ENCODE measurements around the gene UVSSA. TPM values are rescaled to one million over a fixed set of nuclear protein-coding genes. Genes with fewer than 3 reads are reported as not detected.
"Not testable (repeated sequence)": the region's sequence is repeated elsewhere in the genome, so short reads cannot be mapped to it uniquely, and the experiment has no call there.

The UVSSA gene
- total RNA-seq, 2 donors from 2014 or later = 23.0 to 25.8 TPM

DNA sequence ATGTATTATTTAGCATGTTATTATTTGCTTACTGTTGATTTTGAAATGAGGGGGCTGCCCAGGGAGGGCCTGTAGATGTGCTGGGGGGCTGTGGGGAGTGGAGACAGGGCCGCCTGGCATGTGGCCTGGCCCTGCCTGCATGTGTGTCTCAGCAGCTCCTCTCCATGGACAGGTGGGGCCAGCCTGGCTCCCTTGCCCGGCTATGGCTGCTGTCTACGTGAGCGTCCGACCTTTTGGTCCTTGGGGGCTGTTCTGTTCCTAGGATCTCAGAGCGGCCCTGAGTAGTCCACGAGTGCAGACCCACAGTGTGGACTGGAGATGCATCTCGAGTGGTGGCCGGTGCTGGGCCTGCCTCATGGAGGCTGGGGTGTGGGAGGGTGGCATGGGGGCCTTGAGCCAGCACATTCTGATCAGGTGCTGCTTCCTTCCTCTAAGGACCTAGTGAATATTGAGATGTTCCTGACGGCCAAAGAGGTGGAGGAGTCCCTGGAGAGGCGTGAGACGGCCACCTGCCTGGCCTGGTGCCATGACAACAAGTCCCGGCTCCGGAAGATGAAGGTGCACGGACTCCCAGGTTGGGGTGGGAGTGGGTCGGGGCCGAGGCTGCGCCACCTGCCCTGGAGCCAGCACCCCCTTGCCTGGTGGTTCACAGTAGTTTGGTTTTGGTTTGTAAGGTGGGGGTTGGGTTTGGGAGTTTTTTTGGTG, 24.9 kb upstream of the UVSSA start:
- H3K27me3 Mint-ChIP-seq (ENCODE audit: low read depth) = no peaks in the 10 kb centered on the region
- ATAC-seq (replicated peaks in 1 of 2) (no peak), DNase-seq (no peak)
- no peak overlapping the region for H3K27ac Mint-ChIP-seq
- peaks cover 5% of the 10 kb centered on the region for H3K4me1 Mint-ChIP-seq (ENCODE audit: low read depth)
- no peaks in the 10 kb centered on the region for H3K9me3 Mint-ChIP-seq
- peaks cover 0 to 7% of the 10 kb centered on the region in 2 donors for H3K36me3 Mint-ChIP-seq (ENCODE audit: insufficient read depth in 2 of 2)
- H3K4me3 Mint-ChIP-seq = no peak overlapping the region

DNA sequence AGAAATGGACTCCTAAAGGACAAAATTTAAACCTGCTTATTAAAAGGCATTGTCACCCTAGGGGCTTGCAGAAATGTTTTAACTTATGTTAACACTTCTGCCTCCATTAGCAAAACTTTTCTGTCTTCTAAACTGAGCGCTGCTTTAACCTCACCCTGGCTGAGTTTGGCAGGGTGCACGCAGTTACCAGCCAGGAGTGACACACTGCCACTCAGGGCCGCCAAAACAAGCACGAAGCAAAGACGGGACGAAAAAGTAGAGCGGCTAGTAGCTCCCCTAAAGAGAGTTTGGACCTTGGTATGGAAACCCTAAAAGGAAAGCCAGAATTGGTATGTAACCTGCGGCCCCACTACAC, 23.8 kb upstream of the UVSSA start:
- H3K4me1 Mint-ChIP-seq (ENCODE audit: low read depth) = peaks cover 2% of the 10 kb centered on the region
- no peak for ATAC-seq (replicated peaks in 1 of 2)
- no peak overlapping the region for H3K4me3 Mint-ChIP-seq
- H3K9me3 Mint-ChIP-seq = no peaks in the 10 kb centered on the region
- no peaks in the 10 kb centered on the region for H3K27me3 Mint-ChIP-seq (ENCODE audit: low read depth)
- no peak for DNase-seq
- peaks cover 0 to 2% of the 10 kb centered on the region in 2 donors for H3K36me3 Mint-ChIP-seq (ENCODE audit: insufficient read depth in 2 of 2)
- no peak overlapping the region for H3K27ac Mint-ChIP-seq

DNA sequence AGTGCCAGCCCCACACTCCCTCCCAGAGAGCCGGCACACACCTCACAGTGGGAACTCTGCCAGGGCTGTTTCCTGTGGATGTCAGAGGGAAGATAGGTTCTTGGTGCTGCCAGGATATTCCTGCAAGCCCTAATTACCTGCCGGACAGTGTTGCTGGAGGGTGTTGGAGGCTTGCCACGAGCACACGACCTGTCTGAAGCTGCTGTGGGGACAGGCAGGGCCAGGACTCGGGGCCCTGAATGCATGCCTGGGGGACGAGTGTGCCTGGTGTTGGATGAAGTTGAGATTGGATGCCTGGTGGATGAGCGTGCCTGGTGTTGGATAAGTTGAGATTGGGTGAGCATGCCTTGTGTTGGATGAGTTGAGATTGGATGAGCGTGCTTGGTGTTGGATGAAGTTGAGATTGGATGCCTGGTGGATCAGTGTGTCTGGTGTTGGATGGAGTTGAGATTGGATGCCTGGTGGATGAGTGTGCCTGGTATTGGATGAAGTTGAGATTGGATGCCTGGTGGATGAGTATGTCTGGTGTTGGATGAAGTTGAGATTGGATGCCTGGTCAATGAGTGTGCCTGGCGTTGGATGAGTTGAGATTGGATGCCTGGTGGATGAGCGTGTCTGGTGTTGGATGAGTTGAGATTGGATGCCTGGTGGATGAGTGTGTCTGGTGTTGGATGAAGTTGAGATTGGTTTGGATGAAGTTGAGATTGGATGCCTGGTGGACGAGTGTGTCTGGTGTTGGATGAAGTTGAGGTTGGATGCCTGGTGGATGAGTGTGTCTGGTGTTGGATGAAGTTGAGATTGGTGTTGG, 23.2 kb upstream of the UVSSA start:
- no peaks in the 10 kb centered on the region for H3K9me3 Mint-ChIP-seq
- H3K27ac Mint-ChIP-seq = no peak overlapping the region
- H3K36me3 Mint-ChIP-seq (ENCODE audit: insufficient read depth in 2 of 2) = peaks cover 0 to 2% of the 10 kb centered on the region in 2 donors
- ATAC-seq (replicated peaks in 1 of 2) (no peak), DNase-seq (no peak)
- no peaks in the 10 kb centered on the region for H3K27me3 Mint-ChIP-seq (ENCODE audit: low read depth)
- H3K4me3 Mint-ChIP-seq = no peak overlapping the region
- H3K4me1 Mint-ChIP-seq (ENCODE audit: low read depth) = peaks cover under 1% of the 10 kb centered on the region

DNA sequence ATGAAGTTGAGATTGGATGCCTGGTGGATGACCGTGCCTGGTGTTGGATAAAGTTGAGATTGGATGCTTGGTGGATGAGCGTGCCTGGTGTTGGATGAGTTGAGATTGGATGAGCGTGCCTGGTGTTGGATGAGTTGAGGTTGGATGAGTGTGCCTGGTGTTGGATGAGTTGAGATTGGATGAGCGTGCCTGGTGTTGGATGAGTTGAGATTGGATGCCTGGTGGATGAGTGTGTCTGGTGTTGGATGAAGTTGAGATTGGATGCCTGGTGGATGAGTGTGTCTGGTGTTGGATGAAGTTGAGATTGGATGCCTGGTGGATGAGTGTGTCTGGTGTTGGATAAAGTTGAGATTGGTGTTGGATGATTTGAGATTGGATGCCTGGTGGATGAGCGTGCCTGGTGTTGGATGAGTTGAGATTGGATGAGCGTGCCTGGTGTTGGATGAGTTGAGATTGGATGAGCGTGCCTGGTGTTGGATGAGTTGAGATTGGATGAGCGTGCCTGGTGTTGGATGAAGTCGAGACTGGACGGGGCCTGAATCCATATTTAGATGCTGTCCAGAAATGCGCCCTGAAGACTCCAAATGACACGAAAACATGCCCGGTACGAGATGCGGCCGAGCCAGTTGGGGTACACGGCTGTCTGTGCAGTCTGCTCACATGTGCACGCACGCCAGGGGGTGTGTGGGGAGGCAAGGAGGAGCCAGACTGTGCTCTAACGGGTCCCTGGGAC, 22.4 kb upstream of the UVSSA start:
- DNase-seq; H3K27me3 Mint-ChIP-seq (ENCODE audit: low read depth); H3K4me3 Mint-ChIP-seq: not testable (repeated sequence)

DNA sequence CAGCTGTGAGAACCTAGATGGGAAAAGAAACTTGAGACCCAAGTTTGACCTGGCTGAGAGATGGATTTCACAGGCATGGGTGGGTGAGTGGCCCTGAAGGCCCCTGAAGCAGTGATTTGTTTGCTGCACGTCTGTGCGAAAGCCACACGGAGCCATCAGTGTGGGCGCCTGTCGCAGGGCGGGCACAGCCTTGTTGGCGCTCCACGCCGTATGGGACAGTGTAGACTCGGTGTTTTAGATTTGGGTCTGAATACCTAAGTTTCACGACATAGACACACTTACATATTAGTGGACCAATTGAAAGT, 21.9 kb upstream of the UVSSA start:
- H3K27me3 Mint-ChIP-seq (ENCODE audit: low read depth) = no peaks in the 10 kb centered on the region
- H3K4me1 Mint-ChIP-seq (ENCODE audit: low read depth) = peaks cover 12% of the 10 kb centered on the region
- no peak overlapping the region for H3K27ac Mint-ChIP-seq
- H3K36me3 Mint-ChIP-seq (ENCODE audit: insufficient read depth in 2 of 2) = peaks cover under 1 to 3% of the 10 kb centered on the region in 2 donors
- DNase-seq = no peak
- no peak for ATAC-seq (replicated peaks in 1 of 2)
- H3K9me3 Mint-ChIP-seq = no peaks in the 10 kb centered on the region
- no peak overlapping the region for H3K4me3 Mint-ChIP-seq

More for the DNA sequence above, 22.4 kb upstream of the UVSSA start:
- H3K36me3 Mint-ChIP-seq (ENCODE audit: insufficient read depth in 2 of 2); ATAC-seq (replicated peaks in 1 of 2); H3K27ac Mint-ChIP-seq; H3K9me3 Mint-ChIP-seq; H3K4me1 Mint-ChIP-seq (ENCODE audit: low read depth): not testable (repeated sequence)

DNA sequence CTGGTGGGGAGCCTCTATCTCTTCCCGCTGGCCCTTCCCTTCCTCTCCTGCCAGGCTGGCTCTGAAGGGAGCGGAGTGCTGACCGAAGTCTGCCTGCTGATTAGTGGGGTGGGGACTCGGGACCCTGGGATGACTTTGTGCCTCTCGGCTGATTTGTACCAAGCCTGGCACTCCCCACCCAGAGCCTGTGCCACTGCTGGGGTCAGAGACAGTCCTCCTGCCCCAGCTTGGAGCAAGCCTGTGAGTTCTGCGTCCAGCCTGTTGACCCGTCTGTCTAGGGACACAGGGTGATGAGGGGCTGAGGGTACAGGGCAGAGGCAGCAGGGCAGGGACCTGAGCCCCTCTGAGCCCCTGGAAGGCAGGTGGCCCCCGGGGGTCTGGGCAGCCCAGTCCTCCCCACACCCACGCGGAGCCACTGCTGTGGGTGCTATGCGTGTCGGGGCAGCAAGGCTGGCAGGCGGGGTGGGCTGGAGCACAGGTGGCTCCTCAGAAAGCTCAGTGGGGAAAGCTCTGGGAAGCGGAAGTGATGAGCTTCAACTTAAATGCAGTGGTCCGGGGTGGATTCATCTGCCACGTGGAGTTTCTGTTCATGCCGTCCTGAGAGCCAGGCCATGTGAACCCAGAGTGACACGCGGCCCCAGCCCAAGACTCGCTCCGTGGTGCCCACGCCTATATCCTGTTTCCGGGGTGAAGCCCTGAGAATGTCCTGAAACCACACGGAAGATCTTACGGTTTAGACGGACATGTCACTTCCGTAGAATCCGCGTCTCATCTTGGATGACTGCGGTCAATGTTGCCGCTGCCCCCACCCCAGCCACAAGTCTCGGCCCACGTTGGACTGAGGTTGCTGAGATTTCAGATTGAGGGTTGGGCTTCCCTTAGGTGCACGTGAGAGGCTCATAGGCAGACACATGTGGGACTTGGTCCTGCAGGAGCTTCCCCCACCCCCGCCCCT, 21.1 kb upstream of the UVSSA start:
- Mint-ChIP-seq H3K4me1 (ENCODE audit: low read depth) (peaks cover 21% of the 10 kb centered on the region), H3K27me3 (ENCODE audit: low read depth) (no peaks in the 10 kb centered on the region), H3K4me3 (no peak overlapping the region), H3K36me3 (ENCODE audit: insufficient read depth in 2 of 2) (peaks cover 2 to 8% of the 10 kb centered on the region in 2 donors), H3K27ac (no peak overlapping the region), H3K9me3 (no peaks in the 10 kb centered on the region)
- ATAC-seq (replicated peaks in 1 of 2) (no peak), DNase-seq (no peak)

DNA sequence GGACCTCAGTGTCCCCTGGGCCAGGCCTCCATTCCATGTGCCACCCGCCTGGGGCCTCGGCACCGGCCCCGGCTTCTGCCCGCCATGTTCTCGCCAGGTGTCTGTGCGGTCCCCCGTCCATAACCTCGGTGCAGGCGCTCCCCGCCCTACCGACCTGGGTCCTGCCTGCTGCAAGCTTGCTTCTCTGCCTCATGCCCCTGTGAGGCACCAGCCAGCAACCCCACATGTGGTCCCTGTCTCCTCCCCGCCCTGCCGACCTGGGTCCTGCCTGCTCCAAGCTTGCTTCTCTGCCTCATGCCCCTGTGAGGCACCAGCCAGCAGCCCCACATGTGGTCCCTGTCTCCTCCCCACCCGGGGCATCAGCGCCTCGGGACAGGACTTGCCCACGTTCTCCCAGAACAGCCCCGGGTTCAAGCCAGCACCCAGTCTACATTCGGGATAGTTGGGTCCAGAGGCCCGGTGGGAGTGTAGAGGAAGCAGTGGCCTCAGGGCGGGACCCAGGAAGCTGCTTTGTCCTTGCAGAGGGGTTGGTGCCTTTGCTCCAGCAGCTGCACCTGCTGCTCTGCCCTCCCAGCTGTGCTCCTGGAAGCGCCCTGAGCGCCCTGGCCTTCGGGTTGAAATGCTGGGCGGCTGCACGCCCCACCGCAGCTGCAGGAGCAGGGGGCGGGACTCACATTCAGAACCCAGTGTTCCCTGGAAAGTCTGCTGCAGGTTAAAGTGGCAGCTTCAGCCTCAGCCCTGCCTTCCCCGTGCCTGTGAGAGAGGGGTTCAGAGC, 20.1 kb upstream of the UVSSA start:
- Mint-ChIP-seq H3K9me3 (no peaks in the 10 kb centered on the region), H3K4me1 (ENCODE audit: low read depth) (peaks cover 30% of the 10 kb centered on the region), H3K4me3 (no peak overlapping the region), H3K36me3 (ENCODE audit: insufficient read depth in 2 of 2) (peaks cover 2 to 11% of the 10 kb centered on the region in 2 donors), H3K27me3 (ENCODE audit: low read depth) (no peaks in the 10 kb centered on the region), H3K27ac (no peak overlapping the region)
- no peak for ATAC-seq (replicated peaks in 1 of 2)
- no peak for DNase-seq

DNA sequence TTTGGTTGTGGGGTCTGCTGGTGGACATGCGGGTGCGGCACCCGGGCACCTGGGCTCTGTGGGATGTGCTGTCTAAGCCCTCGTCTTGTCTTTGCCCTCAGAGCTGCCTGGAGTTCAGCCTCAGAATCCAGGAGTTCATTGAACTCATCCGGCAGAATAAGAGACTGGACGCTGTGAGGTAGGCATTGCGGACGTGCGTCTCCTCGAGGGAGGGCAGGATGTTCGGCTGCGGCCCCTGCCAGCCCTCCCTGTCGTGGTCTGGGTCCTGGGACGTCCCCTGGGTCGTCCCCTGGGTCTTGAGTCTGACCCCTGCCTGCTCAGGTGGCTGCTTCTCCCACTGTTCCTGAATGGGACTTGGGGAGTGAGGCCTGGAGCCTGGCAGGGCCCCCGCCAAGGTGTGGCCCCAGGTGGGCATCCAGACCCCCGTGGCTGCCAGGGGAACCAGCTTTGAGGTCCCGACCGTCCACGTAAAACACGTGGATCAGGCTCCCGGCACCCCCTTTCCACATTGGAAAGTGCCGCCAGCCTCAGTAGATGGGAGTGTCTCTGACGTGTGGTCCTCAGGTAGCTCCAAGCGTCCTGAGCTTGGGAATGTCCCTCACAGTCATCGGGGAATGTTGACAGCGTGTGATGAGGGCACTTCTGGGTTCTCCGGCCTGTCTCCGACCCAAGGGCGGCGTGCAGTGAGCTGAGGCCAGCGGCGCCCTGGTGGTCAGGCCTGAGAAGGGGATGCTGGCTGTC, 19.3 kb upstream of the UVSSA start:
- ATAC-seq (replicated peaks in 1 of 2) = no peak
- Mint-ChIP-seq H3K27ac (no peak overlapping the region), H3K27me3 (ENCODE audit: low read depth) (no peaks in the 10 kb centered on the region), H3K9me3 (no peaks in the 10 kb centered on the region), H3K4me3 (no peak overlapping the region), H3K36me3 (ENCODE audit: insufficient read depth in 2 of 2) (peaks cover 2 to 11% of the 10 kb centered on the region in 2 donors), H3K4me1 (ENCODE audit: low read depth) (peaks cover 30% of the 10 kb centered on the region)
- no peak for DNase-seq

DNA sequence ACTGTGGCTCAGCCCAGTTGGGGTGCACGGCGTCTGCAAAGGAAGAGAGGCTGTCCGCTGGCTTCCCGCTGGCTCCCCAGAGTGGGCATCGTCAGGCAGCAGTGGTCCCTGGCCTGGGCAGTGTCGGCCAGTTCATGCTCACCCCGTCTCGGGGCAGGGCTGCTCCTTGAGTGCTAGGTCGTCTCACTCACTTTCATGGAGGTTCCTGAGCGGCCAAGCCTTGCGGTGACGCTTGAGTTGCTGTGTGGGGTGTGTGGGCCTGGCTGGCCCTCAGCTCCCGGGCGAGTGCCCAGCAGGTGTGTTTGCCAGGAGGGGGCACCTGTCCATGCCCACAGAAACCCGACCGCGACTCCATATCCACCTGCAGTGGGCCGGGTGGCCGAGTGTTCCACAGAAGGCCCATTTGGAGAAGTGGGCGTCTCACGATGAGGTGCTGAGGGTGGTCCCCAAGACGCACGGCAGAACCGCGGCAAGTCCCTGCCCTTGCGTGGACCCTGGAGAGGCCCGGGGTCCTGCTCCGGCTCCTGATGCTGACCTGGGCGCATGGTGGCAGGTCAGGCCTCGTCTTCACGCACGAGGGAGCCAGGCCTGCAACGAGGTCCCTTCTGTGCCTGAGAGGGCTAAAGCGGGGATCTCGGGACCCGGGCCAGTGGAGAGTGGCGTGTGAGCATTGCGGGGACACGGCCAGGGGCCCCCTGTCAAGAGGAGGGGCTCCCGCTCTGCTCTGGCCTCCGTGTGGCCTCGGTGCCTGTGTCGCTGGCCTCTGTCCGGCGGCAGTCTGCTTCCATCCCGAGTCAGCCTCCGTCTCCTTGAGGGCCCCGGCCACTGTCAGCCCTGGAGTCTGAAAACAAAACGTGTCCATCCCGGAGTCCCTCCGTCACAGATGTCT, 18.5 kb upstream of the UVSSA start:
- DNase-seq (no peak), ATAC-seq (replicated peaks in 1 of 2) (no peak)
- Mint-ChIP-seq H3K4me1 (ENCODE audit: low read depth) (peaks cover 30% of the 10 kb centered on the region), H3K36me3 (ENCODE audit: insufficient read depth in 2 of 2) (peaks cover 2 to 10% of the 10 kb centered on the region in 2 donors), H3K27me3 (ENCODE audit: low read depth) (no peaks in the 10 kb centered on the region), H3K4me3 (no peak overlapping the region), H3K9me3 (no peaks in the 10 kb centered on the region), H3K27ac (no peak overlapping the region)

DNA sequence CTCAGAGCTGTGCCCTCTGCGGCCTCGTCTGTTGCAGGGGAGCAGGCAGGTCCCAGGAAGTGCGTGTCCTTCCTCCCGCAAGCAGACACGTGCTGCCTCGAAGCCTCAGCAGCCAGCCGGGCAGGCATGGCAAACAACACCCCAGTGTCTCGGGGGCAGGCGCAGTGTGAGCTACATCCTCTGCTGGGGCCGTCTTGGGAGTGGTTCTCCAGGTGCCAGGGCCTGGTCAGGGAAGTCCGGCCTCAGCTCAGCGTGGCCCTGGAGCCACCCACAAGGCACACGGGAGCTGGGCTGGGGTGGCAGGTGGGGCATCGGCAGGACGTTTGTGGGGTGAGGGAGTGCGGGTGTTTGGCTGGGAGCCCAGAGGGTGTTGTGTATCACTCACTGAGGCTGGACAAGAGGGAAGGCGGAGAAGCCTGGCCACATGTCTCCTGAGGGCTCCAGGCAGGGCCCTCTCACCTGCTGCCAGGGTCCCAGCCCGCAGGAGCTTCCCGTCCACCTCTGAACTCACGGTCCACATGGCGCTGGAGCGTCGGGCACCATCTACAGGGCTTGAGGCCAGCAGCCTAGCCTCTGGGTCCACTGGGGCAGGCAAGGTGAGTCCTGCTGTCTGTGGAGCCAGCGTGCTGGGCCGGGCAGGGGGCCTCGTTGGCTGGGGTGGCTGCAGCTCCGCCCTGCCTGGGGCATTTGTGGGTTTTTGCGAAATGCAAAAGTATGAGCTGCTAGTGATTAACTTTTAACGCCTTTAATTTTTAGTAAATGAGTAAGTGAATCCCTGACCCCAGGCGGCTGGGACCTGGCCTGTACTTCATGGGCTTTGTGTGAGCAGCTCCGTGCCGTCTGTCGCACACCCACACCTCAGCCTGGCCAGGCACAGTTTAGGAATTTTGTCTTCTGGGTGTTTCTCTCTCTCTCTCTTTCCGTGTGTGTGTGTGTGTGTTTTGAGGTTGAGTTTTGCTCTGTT, 17.3 kb upstream of the UVSSA start:
- H3K27ac Mint-ChIP-seq = peak overlapping the region; percentile 84
- peaks cover 2 to 15% of the 10 kb centered on the region in 2 donors for H3K36me3 Mint-ChIP-seq (ENCODE audit: insufficient read depth in 2 of 2)
- H3K4me3 Mint-ChIP-seq = peak overlapping the region; percentile 48 to 64
- no peaks in the 10 kb centered on the region for H3K9me3 Mint-ChIP-seq
- no peaks in the 10 kb centered on the region for H3K27me3 Mint-ChIP-seq (ENCODE audit: low read depth)
- DNase-seq = no peak
- peaks cover 36% of the 10 kb centered on the region for H3K4me1 Mint-ChIP-seq (ENCODE audit: low read depth)
- no peak for ATAC-seq (replicated peaks in 1 of 2)
